Fibroblast of lung (primary cell): ENCODE results near the gene PRKAG2. TPM values are rescaled to one million over a fixed set of nuclear protein-coding genes. Genes with fewer than 3 reads are reported as not detected.

Experiments used
- DNase-seq, 2 donors: peaks; one replicate each; pipeline versions ENCODE4 v3.0.0 to v3.0.0-alpha.2; 2010; ENCODE audit warnings: low read depth in 2 of 2
- H2AFZ ChIP-seq: 2 replicates; pipeline ENCODE4 v1.5.1; 2012; ENCODE audit warnings: low read length, control low read depth, inconsistent platforms
- H3K27ac ChIP-seq: 2 replicates; pipeline ENCODE4 v1.5.1; 2011; ENCODE audit warnings: low read length, control low read depth; ENCODE audit not compliant: insufficient read depth
- H3K27me3 ChIP-seq: 2 replicates; pipeline ENCODE4 v1.5.1; 2011; ENCODE audit warnings: mild to moderate bottlenecking, low read length; ENCODE audit not compliant: control insufficient read depth, insufficient read depth
- H3K36me3 ChIP-seq: 2 replicates; pipeline ENCODE4 v1.5.1; 2011; ENCODE audit warnings: low read length; ENCODE audit not compliant: control insufficient read depth, insufficient read depth
- H3K4me1 ChIP-seq: 2 replicates; pipeline ENCODE4 v1.5.1; 2011; ENCODE audit warnings: low read length; ENCODE audit not compliant: control insufficient read depth, insufficient read depth; ENCODE audit errors: extremely low read depth
- H3K4me2 ChIP-seq: 2 replicates; pipeline ENCODE4 v1.5.1; 2011; ENCODE audit warnings: low read length, control low read depth; ENCODE audit not compliant: insufficient read depth; ENCODE audit errors: extremely low read depth
- H3K4me3 ChIP-seq, 4 experiments: fragments of 200-600 bp in 1 of 4; sonication (generic) in 1 of 4; replicated peaks in 1 of 4; 2 replicates each; pipeline ENCODE4 v1.5.1; 2011 to 2016; ENCODE audit warnings: low read length in 4 of 4, low read depth in 3 of 4, mild to moderate bottlenecking in 3 of 4, control low read depth in 2 of 4, inconsistent platforms in 1 of 4, mixed read lengths in 1 of 4; ENCODE audit not compliant: insufficient read depth in 1 of 4; ENCODE audit errors: control extremely low read depth in 1 of 4
- H3K79me2 ChIP-seq: 2 replicates; pipeline ENCODE4 v1.5.1; 2012; ENCODE audit warnings: mild to moderate bottlenecking, low read length, inconsistent platforms; ENCODE audit not compliant: control insufficient read depth, insufficient read depth
- H3K9ac ChIP-seq: 2 replicates; pipeline ENCODE4 v1.5.1; 2011; ENCODE audit warnings: mild to moderate bottlenecking, low read length, control low read depth; ENCODE audit not compliant: insufficient read depth
- H3K9me3 ChIP-seq: 2 replicates; pipeline ENCODE4 v1.5.1; 2012; ENCODE audit warnings: low read depth, low read length; ENCODE audit not compliant: control insufficient read depth, insufficient read depth
- H4K20me1 ChIP-seq: 2 replicates; pipeline ENCODE4 v1.5.1; 2011; ENCODE audit warnings: low read length; ENCODE audit not compliant: control insufficient read depth, insufficient read depth; ENCODE audit errors: extremely low read depth
- CTCF ChIP-seq, 2 donors: IDR thresholded peaks in 1 of 2; conservative IDR thresholded peaks in 1 of 2; 1 replicate in 1 of 2; 2 replicates in 1 of 2; pipeline ENCODE4 v1.5.1; 2011 to 2012; ENCODE audit warnings: low read length in 2 of 2, control low read depth in 1 of 2, inconsistent platforms in 1 of 2, low read depth in 1 of 2, mild to moderate bottlenecking in 1 of 2
- EZH2 ChIP-seq: IDR thresholded peaks from 2 replicates; pipeline ENCODE4 v1.5.1; 2012; ENCODE audit warnings: low read length, control low read depth, mild to moderate bottlenecking; ENCODE audit errors: missing control alignments
- polyA plus RNA-seq, 2 donors: library from polyadenylated mRNA; depleted of rRNA in 1 of 2; stranded (reverse) in 1 of 2; unstranded in 1 of 2; fragments of >200 nt; gene quantifications; 2 replicates each; pipeline ENCODE4 v1.2.1, GENCODE V29; 2011 to 2012; ENCODE audit warnings: missing spikeins in 1 of 2
- total RNA-seq: library from RNA; depleted of rRNA; stranded (reverse); fragments of >200 nt; gene quantifications from 2 replicates; pipeline ENCODE4 v1.2.1, GENCODE V29; 2014

PRKAG2 gene
- total and polyA plus RNA-seq, 2 donors (not counting 1 experiment from before 2014, with no cell fraction given): 11.9 to 56.7 TPM

GRCh38 chr7:151819866-151820265 is 57.0 kb downstream of the PRKAG2 start:
- no peaks in the 10 kb centered on the region for H4K20me1 ChIP-seq
- no peaks in the 10 kb centered on the region for H3K79me2 ChIP-seq
- DNase-seq: no peak
- no peaks in the 10 kb centered on the region for H3K36me3 ChIP-seq
- H3K27ac ChIP-seq: no peak overlapping the region
- H3K9ac ChIP-seq: no peak overlapping the region
- no peaks in the 10 kb centered on the region for H3K27me3 ChIP-seq
- no peak overlapping the region for H2AFZ ChIP-seq
- no peaks in the 10 kb centered on the region for H3K4me1 ChIP-seq
- TF ChIP-seq CTCF (conservative IDR thresholded peaks at IDR 0.05 in 1 of 2, IDR thresholded peaks at IDR 0.05 in 1 of 2; ENCODE audit: low read depth in 1 of 2, low read length in 2 of 2): no peak
- no peak for TF ChIP-seq EZH2
- H3K4me3 ChIP-seq: no peak overlapping the region
- H3K9me3 ChIP-seq: no peaks in the 10 kb centered on the region
- no peak overlapping the region for H3K4me2 ChIP-seq

- H3K9ac ChIP-seq: no peak overlapping the region
- H3K4me2 ChIP-seq: no peak overlapping the region
Measured at GRCh38 chr7:151818674-151819519, 58.0 kb downstream of the PRKAG2 start.

More at GRCh38 chr7:151818674-151819519, 58.0 kb downstream of the PRKAG2 start:
- Histone ChIP-seq H3K4me3 (no peak overlapping the region), H3K27me3 (peaks cover 2% of the 10 kb centered on the region), H2AFZ (no peak overlapping the region), H3K79me2 (no peaks in the 10 kb centered on the region), H3K36me3 (no peaks in the 10 kb centered on the region), H3K9me3 (no peaks in the 10 kb centered on the region), H3K27ac (no peak overlapping the region), H4K20me1 (no peaks in the 10 kb centered on the region), H3K4me1 (no peaks in the 10 kb centered on the region)
- no peak for TF ChIP-seq CTCF (conservative IDR thresholded peaks at IDR 0.05 in 1 of 2, IDR thresholded peaks at IDR 0.05 in 1 of 2; ENCODE audit: low read depth in 1 of 2, low read length in 2 of 2)
- TF ChIP-seq EZH2: no peak
- DNase-seq: no peak
